WTC11 (cell line): ENCODE results near the gene RAG2. TPM values are rescaled to one million over a fixed set of nuclear protein-coding genes. Genes with fewer than 3 reads are reported as not detected.

Experiments
- ATAC-seq: fragments of 200-7000 bp; cut with Tn5 transposase; 2 replicates; pipeline ENCODE4 v1.10.0; 2021; ENCODE audit warnings: mild to moderate bottlenecking, moderate library complexity
- CTCF ChIA-PET: fragments of 300-600 bp; sonication (Branson Sonifier 250); formaldehyde crosslinking; loops from one replicate; lab custom pipeline; 2021; ENCODE audit warnings: antibody characterized with exemption; lab: Charles Lee
- POLR2A ChIA-PET: fragments of 350-600 bp; sonication (Branson Sonifier 250); formaldehyde crosslinking; loops from one replicate; lab custom pipeline; 2021; ENCODE audit warnings: antibody characterized with exemption; lab: Charles Lee
- DNase-seq: peaks from one replicate; pipeline ENCODE4 v3.0.0; 2021; ENCODE audit warnings: low spot score
- H3K27ac Mint-ChIP-seq: 2 replicates; pipeline ENCODE4 v1.8.0; 2021; ENCODE audit warnings: mixed read lengths
- H3K27me3 Mint-ChIP-seq: 2 replicates; pipeline ENCODE4 v1.8.0; 2021; ENCODE audit warnings: low read depth, mild to moderate bottlenecking, moderate library complexity, mixed read lengths
- H3K36me3 Mint-ChIP-seq: 2 replicates; pipeline ENCODE4 v1.8.0; 2021; ENCODE audit warnings: mixed read lengths
- H3K4me1 Mint-ChIP-seq: 2 replicates; pipeline ENCODE4 v1.8.0; 2022; ENCODE audit warnings: mixed read lengths
- H3K4me3 Mint-ChIP-seq: 2 replicates; pipeline ENCODE4 v1.8.0; 2021; ENCODE audit warnings: mild to moderate bottlenecking, moderate library complexity, mixed read lengths
- H3K9me3 Mint-ChIP-seq: 2 replicates; pipeline ENCODE4 v1.8.0; 2021; ENCODE audit warnings: mixed read lengths
- CREB1 ChIP-seq: sonication (generic); formaldehyde crosslinking; IDR thresholded peaks from 2 replicates; pipeline ENCODE4 v1.8.0; 2023; ENCODE audit warnings: mild to moderate bottlenecking, missing genetic modification reagents
- ESRRA ChIP-seq: sonication (generic); formaldehyde crosslinking; IDR thresholded peaks from 2 replicates; pipeline ENCODE4 v1.8.1; 2022; ENCODE audit warnings: mild to moderate bottlenecking, missing genetic modification reagents, borderline replicate concordance
- FOXP1 ChIP-seq: sonication (generic); formaldehyde crosslinking; IDR thresholded peaks from 2 replicates; pipeline ENCODE4 v1.8.0; 2022; ENCODE audit warnings: missing genetic modification reagents, mild to moderate bottlenecking, moderate library complexity, borderline replicate concordance
- GABPB1 ChIP-seq: sonication (generic); formaldehyde crosslinking; IDR thresholded peaks from 2 replicates; pipeline ENCODE4 v1.8.1; 2023; ENCODE audit warnings: mild to moderate bottlenecking, missing genetic modification reagents
- NR1H2 ChIP-seq: sonication (generic); formaldehyde crosslinking; IDR thresholded peaks from 2 replicates; pipeline ENCODE4 v1.9.0; 2021; ENCODE audit warnings: mild to moderate bottlenecking, moderate library complexity, missing genetic modification reagents
- SMAD4 ChIP-seq: sonication (generic); formaldehyde crosslinking; IDR thresholded peaks from 2 replicates; pipeline ENCODE4 v1.8.0; 2022; ENCODE audit warnings: mild to moderate bottlenecking, missing genetic modification reagents
- TP53 ChIP-seq: sonication (generic); formaldehyde crosslinking; IDR thresholded peaks from 2 replicates; pipeline ENCODE4 v1.8.1; 2023; ENCODE audit warnings: mild to moderate bottlenecking, missing genetic modification reagents
- ZNF416 ChIP-seq: fragments of 250-450 bp; sonication (Bioruptor Pico); IDR thresholded peaks from 2 replicates; pipeline ENCODE4 v1.9.0; 2021; ENCODE audit warnings: mild to moderate bottlenecking, inconsistent platforms
- ZNF671 ChIP-seq: fragments of 250-450 bp; sonication (Bioruptor Pico); IDR thresholded peaks from 2 replicates; pipeline ENCODE4 v1.8.0; 2021; ENCODE audit warnings: mild to moderate bottlenecking
- total RNA-seq: library from RNA; stranded (reverse); gene quantifications from 3 replicates; pipeline ENCODE4 v1.2.3, GENCODE V29; 2021
- TF ChIP-seq, protein P1 (sequence below): sonication (generic); formaldehyde crosslinking; IDR thresholded peaks from 2 replicates; pipeline ENCODE4 v1.8.0; 2023; ENCODE audit warnings: missing genetic modification reagents, mild to moderate bottlenecking, borderline replicate concordance
- TF ChIP-seq, protein P2 (sequence below): fragments of 250-450 bp; sonication (Bioruptor Pico); IDR thresholded peaks from 2 replicates; pipeline ENCODE4 v1.9.0; 2021; ENCODE audit warnings: mild to moderate bottlenecking, borderline replicate concordance
- TF ChIP-seq, protein P3 (sequence below): sonication (generic); formaldehyde crosslinking; IDR thresholded peaks from 2 replicates; pipeline ENCODE4 v1.8.1; 2023; ENCODE audit warnings: mild to moderate bottlenecking, moderate library complexity, missing genetic modification reagents
- TF ChIP-seq, protein P4 (sequence below): sonication (generic); formaldehyde crosslinking; IDR thresholded peaks from 2 replicates; pipeline ENCODE4 v1.8.1; 2023; ENCODE audit warnings: mild to moderate bottlenecking, missing genetic modification reagents, moderate library complexity
- TF ChIP-seq, protein P5 (sequence below): fragments of 250-450 bp; sonication (Bioruptor Pico); IDR thresholded peaks from 2 replicates; pipeline ENCODE4 v1.9.0; 2021; ENCODE audit warnings: mild to moderate bottlenecking
- TF ChIP-seq, protein P6 (sequence below): sonication (generic); formaldehyde crosslinking; IDR thresholded peaks from 2 replicates; pipeline ENCODE4 v1.8.0; 2023; ENCODE audit warnings: mild to moderate bottlenecking, missing genetic modification reagents

The RAG2 gene
- total RNA-seq, 1 experiment from 2014 or later = not detected

DNA sequence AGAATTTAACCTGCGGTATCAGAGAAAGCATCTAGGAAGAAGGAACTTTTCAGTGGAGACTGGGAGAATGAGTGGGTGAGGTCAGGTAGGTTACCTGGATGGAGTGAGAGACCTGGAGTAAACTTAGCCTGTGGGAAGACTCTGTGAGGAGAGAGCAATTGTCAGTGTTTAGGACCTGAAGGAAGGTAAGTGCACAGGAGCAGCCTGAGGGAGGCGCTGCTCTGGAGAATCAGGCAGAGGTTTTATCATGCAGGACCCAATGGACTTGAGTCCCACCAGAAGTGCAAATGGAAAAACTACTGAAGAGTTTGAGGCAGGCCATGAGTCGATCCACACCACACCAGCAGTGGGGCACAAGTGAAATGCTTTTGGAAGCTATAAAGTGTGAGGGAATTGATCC, 14.4 kb downstream of the RAG2 start (continued):
- TF ChIP-seq, protein P1, sequence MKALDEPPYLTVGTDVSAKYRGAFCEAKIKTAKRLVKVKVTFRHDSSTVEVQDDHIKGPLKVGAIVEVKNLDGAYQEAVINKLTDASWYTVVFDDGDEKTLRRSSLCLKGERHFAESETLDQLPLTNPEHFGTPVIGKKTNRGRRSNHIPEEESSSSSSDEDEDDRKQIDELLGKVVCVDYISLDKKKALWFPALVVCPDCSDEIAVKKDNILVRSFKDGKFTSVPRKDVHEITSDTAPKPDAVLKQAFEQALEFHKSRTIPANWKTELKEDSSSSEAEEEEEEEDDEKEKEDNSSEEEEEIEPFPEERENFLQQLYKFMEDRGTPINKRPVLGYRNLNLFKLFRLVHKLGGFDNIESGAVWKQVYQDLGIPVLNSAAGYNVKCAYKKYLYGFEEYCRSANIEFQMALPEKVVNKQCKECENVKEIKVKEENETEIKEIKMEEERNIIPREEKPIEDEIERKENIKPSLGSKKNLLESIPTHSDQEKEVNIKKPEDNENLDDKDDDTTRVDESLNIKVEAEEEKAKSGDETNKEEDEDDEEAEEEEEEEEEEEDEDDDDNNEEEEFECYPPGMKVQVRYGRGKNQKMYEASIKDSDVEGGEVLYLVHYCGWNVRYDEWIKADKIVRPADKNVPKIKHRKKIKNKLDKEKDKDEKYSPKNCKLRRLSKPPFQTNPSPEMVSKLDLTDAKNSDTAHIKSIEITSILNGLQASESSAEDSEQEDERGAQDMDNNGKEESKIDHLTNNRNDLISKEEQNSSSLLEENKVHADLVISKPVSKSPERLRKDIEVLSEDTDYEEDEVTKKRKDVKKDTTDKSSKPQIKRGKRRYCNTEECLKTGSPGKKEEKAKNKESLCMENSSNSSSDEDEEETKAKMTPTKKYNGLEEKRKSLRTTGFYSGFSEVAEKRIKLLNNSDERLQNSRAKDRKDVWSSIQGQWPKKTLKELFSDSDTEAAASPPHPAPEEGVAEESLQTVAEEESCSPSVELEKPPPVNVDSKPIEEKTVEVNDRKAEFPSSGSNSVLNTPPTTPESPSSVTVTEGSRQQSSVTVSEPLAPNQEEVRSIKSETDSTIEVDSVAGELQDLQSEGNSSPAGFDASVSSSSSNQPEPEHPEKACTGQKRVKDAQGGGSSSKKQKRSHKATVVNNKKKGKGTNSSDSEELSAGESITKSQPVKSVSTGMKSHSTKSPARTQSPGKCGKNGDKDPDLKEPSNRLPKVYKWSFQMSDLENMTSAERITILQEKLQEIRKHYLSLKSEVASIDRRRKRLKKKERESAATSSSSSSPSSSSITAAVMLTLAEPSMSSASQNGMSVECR (CRISPR knock-in tag) = no peak
- TF ChIP-seq ZNF416 (CRISPR knock-in tag) (no peak), CREB1 (no peak), GABPB1 (no peak)

DNA sequence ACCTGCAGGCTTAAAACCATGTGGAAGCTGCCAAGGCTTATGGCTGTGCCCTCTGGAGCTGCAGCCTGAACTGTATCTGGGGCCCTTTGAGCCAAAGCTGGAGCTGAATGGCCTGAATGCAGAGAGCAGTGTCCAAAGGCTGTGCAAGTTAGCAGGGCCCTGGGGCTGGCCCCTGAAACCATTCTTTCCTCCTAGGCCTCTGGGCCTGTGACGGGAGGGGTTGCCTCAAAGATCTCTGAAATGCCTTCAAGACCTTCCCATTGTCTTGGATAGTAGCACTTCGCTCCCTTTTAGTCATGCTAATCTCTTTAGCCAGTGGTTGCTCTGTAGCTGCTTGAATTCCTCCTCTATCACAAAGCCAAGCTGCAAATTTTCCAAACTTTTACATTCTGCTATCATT, 16.5 kb downstream of the RAG2 start:
- ATAC-seq (no peak), DNase-seq (no peak)
- H3K4me3 Mint-ChIP-seq = no peak overlapping the region
- TF ChIP-seq, protein P2, sequence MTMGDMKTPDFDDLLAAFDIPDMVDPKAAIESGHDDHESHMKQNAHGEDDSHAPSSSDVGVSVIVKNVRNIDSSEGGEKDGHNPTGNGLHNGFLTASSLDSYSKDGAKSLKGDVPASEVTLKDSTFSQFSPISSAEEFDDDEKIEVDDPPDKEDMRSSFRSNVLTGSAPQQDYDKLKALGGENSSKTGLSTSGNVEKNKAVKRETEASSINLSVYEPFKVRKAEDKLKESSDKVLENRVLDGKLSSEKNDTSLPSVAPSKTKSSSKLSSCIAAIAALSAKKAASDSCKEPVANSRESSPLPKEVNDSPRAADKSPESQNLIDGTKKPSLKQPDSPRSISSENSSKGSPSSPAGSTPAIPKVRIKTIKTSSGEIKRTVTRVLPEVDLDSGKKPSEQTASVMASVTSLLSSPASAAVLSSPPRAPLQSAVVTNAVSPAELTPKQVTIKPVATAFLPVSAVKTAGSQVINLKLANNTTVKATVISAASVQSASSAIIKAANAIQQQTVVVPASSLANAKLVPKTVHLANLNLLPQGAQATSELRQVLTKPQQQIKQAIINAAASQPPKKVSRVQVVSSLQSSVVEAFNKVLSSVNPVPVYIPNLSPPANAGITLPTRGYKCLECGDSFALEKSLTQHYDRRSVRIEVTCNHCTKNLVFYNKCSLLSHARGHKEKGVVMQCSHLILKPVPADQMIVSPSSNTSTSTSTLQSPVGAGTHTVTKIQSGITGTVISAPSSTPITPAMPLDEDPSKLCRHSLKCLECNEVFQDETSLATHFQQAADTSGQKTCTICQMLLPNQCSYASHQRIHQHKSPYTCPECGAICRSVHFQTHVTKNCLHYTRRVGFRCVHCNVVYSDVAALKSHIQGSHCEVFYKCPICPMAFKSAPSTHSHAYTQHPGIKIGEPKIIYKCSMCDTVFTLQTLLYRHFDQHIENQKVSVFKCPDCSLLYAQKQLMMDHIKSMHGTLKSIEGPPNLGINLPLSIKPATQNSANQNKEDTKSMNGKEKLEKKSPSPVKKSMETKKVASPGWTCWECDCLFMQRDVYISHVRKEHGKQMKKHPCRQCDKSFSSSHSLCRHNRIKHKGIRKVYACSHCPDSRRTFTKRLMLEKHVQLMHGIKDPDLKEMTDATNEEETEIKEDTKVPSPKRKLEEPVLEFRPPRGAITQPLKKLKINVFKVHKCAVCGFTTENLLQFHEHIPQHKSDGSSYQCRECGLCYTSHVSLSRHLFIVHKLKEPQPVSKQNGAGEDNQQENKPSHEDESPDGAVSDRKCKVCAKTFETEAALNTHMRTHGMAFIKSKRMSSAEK = no peak
- TF ChIP-seq ESRRA (no peak), ZNF671 (CRISPR knock-in tag) (no peak)
- TF ChIP-seq, protein P3, sequence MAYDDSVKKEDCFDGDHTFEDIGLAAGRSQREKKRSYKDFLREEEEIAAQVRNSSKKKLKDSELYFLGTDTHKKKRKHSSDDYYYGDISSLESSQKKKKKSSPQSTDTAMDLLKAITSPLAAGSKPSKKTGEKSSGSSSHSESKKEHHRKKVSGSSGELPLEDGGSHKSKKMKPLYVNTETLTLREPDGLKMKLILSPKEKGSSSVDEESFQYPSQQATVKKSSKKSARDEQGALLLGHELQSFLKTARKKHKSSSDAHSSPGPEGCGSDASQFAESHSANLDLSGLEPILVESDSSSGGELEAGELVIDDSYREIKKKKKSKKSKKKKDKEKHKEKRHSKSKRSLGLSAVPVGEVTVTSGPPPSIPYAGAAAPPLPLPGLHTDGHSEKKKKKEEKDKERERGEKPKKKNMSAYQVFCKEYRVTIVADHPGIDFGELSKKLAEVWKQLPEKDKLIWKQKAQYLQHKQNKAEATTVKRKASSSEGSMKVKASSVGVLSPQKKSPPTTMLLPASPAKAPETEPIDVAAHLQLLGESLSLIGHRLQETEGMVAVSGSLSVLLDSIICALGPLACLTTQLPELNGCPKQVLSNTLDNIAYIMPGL (CRISPR knock-in tag) = no peak
- TF ChIP-seq, protein P4, sequence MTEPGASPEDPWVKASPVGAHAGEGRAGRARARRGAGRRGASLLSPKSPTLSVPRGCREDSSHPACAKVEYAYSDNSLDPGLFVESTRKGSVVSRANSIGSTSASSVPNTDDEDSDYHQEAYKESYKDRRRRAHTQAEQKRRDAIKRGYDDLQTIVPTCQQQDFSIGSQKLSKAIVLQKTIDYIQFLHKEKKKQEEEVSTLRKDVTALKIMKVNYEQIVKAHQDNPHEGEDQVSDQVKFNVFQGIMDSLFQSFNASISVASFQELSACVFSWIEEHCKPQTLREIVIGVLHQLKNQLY (CRISPR knock-in tag) = no peak
- TF ChIP-seq, protein P5, sequence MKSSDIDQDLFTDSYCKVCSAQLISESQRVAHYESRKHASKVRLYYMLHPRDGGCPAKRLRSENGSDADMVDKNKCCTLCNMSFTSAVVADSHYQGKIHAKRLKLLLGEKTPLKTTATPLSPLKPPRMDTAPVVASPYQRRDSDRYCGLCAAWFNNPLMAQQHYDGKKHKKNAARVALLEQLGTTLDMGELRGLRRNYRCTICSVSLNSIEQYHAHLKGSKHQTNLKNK = no peak
- H3K27me3 Mint-ChIP-seq = peaks cover 22% of the 10 kb centered on the region
- peaks cover 56% of the 10 kb centered on the region for H3K36me3 Mint-ChIP-seq
- no peaks in the 10 kb centered on the region for H3K4me1 Mint-ChIP-seq
- ChIA-PET CTCF (no interaction called here), POLR2A (no interaction called here)
- H3K9me3 Mint-ChIP-seq = peaks cover 80% of the 10 kb centered on the region
- H3K27ac Mint-ChIP-seq = no peak overlapping the region

DNA sequence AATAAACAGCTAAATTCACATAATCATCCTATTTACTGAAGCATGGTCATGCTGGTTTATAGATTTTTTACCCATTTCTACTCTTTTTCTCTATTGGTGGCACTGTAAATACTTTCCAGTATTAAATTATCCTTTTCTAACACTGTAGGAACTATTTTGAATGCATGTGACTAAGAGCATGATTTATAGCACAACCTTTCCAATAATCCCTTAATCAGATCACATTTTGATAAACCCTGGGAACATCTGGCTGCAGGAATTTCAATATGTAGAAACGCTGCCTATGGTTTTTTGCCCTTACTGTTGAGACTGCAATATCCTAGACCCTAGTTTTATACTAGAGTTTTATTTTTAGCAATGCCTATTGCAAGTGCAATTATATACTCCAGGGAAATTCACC, 19.6 kb downstream of the RAG2 start:
- Mint-ChIP-seq H3K36me3 (peaks cover 61% of the 10 kb centered on the region), H3K9me3 (peaks cover 77% of the 10 kb centered on the region), H3K27me3 (peaks cover 26% of the 10 kb centered on the region), H3K4me1 (no peaks in the 10 kb centered on the region), H3K4me3 (no peak overlapping the region), H3K27ac (no peak overlapping the region)
- ATAC-seq (no peak), DNase-seq (no peak)
- ChIA-PET POLR2A (no interaction called here), CTCF (no interaction called here)
- TF ChIP-seq TP53 (CRISPR knock-in tag) = no peak
- no peak for TF ChIP-seq SMAD4
- TF ChIP-seq FOXP1 (CRISPR knock-in tag) = no peak
- TF ChIP-seq NR1H2 (CRISPR knock-in tag) = no peak
- TF ChIP-seq, protein P6, sequence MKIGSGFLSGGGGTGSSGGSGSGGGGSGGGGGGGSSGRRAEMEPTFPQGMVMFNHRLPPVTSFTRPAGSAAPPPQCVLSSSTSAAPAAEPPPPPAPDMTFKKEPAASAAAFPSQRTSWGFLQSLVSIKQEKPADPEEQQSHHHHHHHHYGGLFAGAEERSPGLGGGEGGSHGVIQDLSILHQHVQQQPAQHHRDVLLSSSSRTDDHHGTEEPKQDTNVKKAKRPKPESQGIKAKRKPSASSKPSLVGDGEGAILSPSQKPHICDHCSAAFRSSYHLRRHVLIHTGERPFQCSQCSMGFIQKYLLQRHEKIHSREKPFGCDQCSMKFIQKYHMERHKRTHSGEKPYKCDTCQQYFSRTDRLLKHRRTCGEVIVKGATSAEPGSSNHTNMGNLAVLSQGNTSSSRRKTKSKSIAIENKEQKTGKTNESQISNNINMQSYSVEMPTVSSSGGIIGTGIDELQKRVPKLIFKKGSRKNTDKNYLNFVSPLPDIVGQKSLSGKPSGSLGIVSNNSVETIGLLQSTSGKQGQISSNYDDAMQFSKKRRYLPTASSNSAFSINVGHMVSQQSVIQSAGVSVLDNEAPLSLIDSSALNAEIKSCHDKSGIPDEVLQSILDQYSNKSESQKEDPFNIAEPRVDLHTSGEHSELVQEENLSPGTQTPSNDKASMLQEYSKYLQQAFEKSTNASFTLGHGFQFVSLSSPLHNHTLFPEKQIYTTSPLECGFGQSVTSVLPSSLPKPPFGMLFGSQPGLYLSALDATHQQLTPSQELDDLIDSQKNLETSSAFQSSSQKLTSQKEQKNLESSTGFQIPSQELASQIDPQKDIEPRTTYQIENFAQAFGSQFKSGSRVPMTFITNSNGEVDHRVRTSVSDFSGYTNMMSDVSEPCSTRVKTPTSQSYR = no peak
- TF ChIP-seq, protein P2 = no peak
